Measurements from ENCODE around the gene LRMDA.
"Not testable (repeated sequence)": the region's sequence is repeated elsewhere in the genome, so short reads cannot be mapped to it uniquely, and the experiment has no call there.

Gene LRMDA

DNA sequence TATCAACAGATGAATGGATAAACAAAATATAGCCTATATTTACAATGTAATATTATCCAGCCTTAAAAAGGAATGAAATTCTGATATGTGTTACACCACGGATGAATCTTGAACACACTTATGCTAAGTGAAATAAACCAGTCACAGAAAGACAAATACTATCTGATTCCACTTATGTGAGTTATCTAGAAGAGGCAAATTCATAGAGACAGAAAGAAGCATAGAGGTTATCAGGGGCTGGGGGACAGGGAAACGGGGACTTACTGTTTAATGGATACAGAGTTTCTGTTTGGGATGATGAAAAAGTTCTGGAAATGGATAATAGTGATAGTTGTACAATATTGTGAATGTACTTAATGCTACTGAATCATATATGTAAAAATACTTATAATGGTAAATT is 329.9 kb downstream of the LRMDA start:
- no peak for DNase-seq

DNA sequence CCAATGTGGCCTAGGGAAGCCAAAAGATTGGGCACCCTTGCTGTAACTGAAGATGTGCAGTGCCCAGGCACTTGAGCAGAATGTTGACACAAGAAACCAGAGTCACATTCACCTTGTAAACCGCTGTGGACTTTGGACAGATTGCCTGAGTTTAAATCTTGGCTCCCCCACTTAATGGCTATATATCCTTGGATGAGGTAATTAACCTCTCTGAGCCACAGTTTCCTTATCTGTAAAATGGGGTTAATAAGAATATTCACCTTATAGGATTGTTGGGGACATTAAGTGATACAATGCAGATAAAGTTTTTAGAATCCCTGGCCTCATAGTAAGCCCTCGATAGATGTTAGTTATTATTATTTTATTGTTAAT is 331.0 kb downstream of the LRMDA start:
- DNase-seq, result no peak

DNA sequence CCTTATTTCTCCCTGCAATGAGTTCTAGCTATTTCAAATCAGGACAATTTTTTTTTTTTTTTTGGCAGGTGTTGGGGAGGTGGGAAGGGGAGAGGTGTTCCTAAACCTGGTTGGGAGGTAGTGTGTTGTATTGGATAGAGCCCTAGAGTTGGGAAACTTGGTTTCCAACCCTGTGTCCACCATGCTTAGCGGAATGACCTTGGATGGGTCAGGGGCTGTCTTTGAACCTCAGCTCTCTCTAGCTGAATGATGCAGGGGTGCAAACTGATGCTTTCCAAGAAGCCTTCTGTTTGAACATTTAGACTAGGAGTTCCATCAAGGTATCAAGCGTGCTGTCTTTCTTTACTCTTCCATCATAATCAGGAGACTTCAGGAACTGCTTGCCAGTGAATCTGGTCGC is 332.2 kb downstream of the LRMDA start:
- DNase-seq, result no peak

DNA sequence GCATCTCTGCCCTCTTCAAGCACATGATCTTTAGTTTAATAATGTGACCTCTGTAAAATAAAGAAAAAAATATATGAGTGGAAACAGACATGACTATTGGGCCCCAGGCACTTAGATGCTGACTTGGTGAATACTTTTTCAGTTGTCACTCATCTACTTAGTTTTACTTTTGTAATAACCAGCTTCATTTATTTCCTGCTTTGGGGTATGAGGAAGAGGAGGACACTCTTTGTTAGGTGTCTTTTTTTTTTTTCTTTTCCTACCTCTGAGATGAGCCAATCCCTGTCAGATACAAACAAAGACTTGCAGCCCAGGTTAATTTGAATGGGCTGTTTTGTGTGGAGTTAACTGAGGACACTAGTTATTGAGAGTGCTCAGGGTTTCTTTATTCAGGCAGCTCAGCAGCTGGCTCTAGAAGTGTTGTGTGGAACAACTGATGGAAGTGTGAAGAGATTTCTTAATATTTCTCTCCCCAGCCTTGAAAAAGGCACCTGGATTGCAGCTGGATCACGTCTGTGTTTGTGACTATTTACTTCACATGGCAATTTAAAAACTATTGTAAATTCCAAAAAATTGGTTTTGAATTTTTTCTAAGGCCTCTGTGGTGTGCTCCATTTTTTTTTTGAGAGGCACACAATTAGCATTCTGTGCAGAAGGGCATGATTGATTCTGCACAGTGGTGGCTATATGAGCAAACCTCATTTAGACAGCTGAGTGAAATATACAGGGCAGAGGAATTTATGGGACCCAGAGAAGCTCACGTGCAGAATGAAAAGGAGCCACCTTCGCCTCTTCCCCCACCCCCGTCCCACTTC is 333.8 kb downstream of the LRMDA start:
- DNase-seq, result no peak

DNA sequence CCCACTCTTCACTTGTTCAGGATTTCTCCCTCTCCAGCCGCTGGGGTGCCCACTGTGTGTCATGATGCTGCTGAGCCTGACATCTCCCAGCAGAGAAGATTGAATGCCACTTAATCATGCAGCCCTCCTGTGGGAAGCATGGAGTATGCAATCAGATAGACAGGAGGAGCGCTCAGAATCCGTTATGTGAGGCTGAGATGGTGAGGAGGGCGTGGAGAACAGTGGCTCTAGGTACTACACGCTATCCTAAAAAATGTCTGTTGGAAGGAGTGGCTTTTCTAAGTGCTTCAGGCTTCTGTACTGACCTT is 334.3 kb downstream of the LRMDA start:
- no peak for DNase-seq

DNA sequence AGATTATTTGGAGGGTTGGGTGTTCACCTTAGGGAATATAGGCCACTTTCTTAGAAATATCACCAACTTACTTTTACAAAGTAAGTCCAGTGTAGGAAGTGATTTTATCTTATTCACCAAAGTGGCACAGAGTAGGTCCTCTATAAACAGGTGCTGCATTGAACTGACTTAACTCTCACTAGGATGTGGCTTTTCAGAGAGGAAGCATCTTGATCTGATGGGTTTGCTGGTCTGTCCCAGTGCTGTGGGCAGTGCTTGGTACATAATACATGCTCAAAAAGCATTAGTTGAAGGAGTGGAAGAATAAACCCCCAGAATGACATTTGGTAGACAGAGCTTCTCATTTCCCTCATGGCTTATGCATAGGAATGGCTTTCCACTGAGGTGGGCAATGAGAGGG is 334.7 kb downstream of the LRMDA start:
- DNase-seq, result no peak

DNA sequence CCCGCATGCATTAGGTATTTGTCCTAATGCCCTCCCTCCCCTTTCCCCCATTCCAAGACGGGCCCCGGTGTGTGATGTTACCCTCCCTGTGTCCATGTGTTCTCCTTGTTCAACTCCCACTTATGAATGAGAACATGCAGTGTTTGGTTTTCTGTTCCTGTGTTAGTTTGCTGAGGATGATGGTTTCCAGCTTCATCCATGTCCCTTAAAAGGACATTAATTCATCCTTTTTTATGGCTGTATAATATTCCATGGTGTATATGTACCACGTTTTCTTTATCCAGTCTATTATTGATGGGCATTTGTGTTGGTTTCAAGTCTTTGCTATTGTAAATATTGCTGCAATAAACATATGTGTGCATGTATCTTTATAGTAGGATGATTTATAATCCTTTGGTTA is 335.3 kb downstream of the LRMDA start:
- DNase-seq, result not testable (repeated sequence)

DNA sequence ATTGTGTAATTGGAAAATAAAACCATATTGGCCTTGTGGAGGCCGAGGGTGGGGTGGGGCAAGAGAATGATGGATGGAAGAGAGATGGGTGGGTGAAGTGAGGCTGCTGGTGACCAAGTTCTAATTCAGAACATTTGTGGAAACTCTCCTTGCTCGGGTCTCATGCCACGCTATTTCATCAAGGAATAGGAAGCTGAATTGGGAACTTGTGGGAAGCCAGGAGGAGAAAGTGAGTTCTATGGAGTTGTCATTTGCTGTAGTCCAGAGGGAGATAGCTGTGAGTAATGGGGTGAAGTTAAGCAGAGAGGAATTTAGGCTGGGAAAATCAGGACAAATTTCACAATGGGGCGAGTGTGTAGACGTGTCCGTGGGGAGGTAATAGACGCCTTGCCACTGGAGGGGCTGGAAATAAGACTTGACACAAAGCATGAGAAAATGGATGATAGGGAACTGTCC is 339.2 kb downstream of the LRMDA start:
- DNase-seq, result no peak

DNA sequence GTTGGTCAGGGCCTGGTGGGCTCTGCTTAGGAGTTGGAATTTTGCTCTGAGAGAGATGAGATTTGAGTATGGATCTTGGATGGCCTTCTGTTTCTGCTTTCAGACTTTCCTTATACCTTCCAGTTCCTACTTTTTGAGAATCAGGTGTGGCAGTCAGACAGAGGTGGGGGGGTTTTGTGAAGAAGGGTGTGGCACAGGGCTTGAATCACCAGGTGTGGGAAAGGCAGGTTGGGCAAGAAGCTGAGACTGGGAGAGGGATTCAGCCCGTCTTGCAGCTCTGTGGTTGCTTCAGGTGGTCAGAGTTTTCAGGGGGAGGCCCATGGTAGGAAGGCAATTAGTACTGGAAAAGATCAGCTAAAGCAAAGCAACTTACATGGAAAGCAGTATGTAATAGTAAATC is 340.2 kb downstream of the LRMDA start:
- DNase-seq, result no peak

DNA sequence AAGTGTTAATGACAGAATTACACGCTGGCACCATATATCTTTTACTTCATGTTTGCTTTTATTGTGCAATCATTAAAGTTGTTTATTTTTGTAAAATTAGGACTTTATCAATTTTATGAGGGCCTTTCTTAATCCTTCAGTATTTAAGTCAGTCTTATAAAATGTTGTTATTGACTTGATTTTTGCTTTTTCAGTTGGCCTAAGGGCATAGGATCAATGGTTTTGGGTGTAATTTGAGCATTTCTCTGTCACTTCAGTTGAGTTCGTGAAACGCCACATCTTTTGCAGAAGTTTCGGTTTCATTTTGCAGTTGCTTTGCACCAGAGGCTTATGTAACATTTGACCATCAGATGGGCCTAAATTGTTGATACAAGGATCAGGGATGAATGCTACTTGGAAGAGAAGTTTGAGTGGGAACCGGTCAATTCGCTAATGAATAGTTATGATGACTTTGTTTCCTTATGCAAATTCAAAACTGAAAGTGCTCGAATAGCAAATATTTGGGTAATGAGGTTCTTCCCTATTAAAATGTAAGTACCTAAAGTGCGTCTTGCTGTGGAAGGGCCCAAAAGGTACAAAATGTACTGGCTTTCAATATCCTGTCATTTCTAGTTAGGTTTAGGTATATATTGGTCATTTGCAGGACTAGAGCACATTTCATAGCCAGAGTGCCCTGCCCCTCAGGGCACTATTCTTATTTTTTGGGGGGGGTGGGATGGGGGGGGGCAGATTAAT is 340.9 kb downstream of the LRMDA start:
- DNase-seq, result no peak

DNA sequence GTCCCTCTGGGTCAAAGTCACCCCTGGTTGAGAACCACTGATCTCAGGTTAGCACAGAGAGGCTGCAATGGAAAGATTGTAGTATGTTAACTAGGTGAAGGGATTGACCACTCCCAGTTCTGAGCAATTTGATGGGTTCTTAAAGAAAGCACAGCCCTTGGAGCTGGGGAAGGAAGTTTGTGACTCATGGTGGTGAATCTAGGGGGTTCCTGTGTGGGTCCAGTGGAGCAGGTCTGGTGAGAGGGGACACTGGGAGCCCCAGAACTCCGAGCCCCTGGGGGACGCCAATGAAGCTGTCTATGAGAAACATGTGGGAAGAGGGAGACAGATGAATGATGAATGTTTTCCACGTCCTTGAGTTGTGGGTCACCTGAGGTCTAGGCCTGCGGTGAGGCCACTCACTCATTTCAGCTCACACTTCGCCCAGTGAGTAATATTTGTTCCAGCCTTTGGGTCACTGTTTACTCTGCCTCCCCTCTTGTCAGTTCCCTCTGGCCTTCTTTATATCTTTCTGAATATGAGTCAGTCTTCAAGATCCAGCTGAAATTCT is 341.9 kb downstream of the LRMDA start:
- no peak for DNase-seq

DNA sequence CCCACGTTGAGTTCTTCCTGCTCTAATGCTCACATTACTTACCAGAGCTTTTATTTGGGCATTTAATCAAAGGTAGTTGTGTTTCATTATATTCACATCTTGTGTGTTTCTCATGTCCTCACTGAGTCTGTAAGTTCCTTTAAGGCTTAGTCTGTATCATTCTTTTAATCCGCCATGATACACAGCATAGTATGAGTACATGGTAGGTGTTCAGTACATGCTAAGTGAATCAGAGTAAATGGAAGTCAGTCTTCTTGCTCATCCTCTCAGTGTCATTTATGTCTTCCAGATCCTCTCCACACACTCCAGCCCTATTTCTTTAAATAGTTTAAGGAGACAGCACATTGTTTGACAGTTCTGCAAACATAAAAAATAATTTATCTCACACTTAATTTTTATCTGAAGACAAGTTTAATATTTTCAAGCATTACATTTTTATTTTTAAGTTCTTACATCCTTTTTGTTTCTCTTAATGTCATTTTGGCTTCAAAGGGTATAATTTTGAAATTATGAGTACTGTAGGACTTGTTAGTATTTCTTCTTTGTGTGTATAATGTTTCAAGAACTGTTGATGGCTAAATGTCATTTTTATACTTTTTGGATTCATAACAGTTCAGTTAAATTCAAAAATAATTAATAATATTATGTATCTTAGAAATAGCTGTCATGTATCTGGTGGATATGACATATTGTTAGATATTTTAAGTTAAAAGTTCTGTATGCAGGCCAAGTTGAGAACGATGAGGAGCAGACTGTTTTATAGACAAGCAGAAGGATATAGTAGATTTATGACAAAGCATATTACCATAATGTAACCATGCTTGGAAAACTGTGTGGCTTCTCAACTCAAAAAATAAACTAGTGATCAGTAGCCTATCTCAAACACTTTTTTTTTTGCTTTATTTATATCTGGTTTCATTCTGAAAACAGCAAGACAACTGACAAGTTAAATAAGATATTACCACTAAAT is 342.7 kb downstream of the LRMDA start:
- DNase-seq, result no peak

DNA sequence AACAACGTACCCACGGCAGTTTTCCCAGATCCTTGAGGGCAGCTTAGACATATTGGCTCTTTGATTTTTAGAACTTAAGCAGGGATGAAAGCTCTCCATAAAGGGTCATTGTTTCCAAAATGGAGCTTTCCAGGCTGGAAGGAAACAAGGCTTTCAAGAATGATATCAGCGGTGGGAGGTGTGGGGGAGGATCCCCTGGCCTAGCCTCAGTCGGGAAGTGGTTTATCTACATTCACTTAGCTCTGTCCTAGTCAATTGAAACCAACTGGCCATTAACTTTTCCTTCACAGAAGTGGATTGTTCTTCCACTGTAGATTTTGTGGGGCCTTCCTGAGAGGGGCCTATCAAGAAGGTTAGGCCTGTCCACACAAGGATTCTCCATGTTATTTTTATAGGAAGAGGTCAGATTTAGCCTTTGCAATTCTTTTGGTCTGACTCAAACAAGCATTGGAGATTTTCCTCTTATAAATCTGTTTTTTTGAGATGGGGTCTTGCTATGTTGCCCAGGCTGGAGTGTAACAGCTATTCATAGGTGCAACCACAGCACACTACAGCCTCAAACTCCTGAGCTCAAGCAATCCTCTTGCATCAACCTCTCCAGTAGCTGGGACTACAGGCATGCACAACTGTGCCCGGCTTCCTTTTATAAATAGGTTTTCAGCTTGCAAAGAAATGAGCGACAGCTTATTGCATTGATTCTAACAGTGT is 343.5 kb downstream of the LRMDA start:
- DNase-seq, result no peak

DNA sequence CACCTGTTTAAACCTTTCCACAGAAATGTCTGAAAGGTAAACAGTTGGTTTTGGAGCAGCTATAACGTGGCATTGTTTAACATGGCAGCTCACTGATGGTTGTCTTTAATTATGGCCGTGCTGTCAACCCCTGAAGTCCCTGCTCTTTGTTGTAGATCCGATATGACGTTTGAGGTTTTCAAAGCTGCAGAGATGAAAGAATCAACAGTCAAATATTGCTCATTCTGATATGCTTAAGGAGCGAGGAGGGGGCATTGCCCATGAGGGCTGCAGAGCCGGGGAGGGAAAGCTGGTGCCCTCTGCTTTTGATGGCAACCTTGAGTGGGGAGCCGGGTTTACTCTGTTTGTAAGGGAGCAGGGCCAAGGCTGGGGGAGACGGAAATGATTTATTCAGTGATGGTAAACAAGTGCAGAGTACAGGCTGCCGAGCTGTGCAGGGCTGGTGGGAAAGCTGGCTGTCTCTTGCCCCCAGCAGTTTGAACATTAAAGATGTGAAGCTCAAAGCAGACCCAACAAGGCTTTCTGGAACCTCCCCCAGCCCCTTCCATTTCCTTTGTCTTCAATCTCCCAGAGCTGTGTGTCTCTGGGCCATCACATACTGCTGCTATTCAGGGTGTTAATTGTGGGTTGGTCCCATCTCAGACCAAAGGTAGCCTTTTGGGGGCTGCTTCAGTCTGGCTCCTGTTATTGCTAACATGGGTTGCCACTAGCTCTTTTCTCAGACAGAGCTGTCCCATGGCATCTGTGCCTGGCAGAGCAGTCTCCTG is 345.5 kb downstream of the LRMDA start:
- no peak for DNase-seq

DNA sequence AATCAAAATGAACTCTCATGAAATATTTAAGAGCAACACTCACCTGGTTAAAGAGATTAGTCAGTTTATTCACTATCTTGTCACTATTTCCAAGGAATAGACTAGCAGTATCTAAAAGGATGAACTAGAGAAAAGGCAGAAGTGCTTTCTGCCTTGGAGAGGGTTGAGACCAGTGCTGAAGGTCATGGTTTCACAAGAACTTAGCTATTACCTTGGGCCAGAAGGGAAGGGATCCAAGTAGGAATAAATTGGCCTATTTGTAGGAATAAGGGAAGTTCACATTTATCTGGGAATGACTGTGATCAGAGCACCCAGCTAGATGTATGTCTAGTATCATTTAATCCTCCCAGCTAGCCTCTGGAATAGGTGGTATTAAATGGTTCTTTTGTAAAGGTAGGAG is 347.2 kb downstream of the LRMDA start:
- no peak for DNase-seq

DNA sequence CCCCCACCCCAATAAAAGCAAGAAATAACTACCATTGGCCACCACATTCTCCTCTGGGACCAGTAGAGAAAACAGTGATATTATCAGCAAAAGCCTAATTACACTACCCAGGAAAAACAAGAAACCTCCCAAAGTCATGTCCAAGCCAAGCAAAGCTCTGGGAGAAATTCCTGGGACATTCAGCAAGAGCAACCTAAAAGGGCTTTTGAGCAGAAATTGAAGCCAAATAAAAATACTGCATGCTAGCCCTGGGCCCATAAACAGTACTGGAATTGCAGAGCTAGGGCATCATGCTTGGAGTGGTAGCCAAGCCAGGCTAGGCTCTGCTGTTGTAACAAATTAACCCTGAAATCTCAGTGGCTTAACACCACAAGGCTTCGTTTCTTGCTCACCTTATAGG is 347.9 kb downstream of the LRMDA start:
- no peak for DNase-seq

DNA sequence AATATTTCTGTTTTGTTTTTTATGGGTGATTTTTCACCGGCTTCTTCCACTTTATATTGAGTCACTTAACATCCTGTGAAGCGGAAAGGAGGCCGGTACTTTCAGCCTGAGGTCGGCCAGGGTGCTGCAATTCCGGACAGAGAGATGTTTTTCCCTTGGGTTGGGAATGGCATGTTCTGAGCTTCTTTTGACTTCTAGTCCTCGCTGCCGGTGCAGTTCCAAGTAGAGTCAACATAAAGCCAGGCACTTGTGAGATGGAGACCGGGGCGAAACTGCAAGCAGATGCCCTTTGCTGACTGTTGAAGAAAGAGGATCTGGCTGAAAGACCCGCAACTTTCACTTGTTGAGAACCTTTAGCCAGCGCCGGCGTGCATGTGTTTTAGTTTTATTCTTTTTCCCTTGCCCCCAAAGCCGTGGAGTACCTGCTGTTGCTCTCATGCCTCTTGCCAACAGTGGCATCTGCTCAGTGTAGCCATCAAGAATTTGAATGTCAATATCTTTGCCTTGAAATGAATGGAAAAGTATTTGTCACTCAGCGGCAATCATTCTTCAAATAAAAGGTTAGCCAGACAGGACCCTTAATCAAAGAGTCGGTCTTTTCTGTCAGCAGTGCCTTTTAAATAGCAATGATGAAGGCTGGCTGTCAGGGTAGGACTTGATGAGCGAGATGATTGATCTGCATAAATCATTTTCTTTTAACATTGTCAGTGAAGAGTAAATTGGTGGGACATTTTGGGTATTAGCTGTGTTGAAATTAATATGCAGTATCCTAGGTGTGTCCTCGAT is 351.2 kb downstream of the LRMDA start:
- no peak for DNase-seq

DNA sequence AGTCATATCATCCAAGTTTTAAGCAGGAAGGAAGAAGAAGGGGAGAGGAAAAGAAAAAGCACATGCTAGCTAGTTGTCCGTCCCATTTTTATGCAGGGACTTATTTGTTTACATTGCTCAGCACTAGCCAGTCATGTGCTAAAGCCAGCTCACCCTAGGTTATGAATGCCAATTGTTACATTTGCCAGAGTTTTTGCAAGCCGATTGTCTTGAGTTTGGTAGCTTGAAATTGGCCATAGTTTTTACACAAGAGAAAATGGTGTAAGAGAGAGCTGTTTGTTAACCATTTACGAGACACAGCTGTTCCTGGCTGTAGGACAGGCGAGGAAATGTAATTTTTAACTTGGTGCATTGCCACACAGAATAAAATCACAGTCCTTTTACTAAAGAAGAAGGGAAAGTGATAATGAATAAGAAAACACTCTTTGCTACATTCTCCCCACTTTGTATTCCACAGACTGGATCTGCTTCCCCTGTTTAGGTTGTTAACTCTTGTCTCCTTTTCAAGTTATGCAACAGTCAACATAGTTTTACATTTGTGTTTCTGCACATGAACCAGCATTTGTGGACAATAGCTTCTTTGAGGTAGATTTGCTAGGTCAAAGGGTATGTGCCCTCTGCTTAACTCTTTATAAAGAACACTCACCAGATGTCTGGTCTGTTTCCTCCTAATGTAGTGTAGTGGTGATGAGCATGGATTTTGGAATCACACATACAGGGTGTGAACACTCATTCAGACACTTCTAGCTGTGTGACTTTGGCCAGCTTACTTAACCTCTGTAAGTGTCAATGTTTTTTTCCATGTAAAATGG is 357.2 kb downstream of the LRMDA start:
- DNase-seq, result no peak

DNA sequence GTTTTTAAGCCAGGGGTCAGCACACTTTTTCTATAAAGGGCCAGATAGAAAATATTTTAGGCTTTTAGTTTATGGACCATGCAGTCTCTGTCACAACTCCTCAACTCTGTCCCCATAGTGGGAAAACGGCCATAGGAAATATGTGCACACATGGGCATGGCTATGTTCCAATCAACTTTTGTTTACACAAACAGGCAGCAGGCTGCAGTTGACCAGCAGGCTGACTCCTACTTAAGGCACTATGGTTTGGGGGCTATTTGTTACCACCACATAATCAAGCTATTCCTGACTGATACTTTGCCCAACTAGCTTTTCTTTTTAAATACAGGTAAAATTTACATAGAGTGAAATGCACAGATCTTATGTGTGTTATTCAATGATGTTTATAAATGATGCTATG is 362.4 kb downstream of the LRMDA start:
- no peak for DNase-seq

DNA sequence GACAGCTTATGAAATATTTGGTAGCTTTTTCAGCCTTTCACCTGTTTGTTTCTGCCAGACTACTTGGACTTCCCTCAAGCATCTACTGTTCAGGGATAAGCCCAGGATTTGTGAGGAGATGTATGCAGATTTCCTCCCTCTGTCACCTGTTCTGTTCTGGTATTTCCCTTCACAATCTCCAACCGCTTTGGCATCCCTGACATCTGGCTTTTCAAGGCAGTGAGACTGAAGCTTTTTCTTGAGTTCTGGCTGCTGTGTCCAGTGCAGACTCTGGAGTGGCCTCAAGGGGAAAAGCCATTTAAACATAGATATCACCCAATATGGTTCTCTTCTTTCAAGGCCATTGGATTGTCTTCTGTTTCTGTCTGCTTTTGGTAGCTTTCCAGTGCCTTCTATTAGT is 369.7 kb downstream of the LRMDA start:
- DNase-seq, result no peak

Data from activated CD4-positive, CD25-positive, alpha-beta regulatory T cell treated with anti-CD3 and anti-CD28 coated beads, Interleukin-2, amount 50 U/mL, for 72 hours (primary cell).